ENCODE results near the gene CPT1A. TPM values are rescaled to one million over a fixed set of nuclear protein-coding genes. Genes with fewer than 3 reads are reported as not detected.
A peak's percentile ranks its signal among the peaks of the same experiment; 100 is the strongest.
"Not testable (repeated sequence)": the region's sequence is repeated elsewhere in the genome, so short reads cannot be mapped to it uniquely, and the experiment has no call there.

The CPT1A gene
- total RNA-seq, 2 experiments from 2014 or later, result 28.8 to 32.9 TPM

GRCh38 chr11:68867066-68867465 lies 25.4 kb upstream of the CPT1A start:
- peaks cover 12% of the 10 kb centered on the region for H3K4me1 Mint-ChIP-seq (ENCODE audit: low read depth)
- intact Hi-C loops (cut with micrococcal nuclease), result no loop called here
- H3K4me3 Mint-ChIP-seq, result no peak overlapping the region
- no peak overlapping the region for H3K27ac Mint-ChIP-seq
- peaks cover 17% of the 10 kb centered on the region for H3K27me3 Mint-ChIP-seq
- no peak for DNase-seq
- peaks cover 7% of the 10 kb centered on the region for H3K9me3 Mint-ChIP-seq
- ChIA-PET POLR2A (no interaction called here), CTCF (no interaction called here)
- peaks cover 2% of the 10 kb centered on the region for H3K36me3 Mint-ChIP-seq

DNA sequence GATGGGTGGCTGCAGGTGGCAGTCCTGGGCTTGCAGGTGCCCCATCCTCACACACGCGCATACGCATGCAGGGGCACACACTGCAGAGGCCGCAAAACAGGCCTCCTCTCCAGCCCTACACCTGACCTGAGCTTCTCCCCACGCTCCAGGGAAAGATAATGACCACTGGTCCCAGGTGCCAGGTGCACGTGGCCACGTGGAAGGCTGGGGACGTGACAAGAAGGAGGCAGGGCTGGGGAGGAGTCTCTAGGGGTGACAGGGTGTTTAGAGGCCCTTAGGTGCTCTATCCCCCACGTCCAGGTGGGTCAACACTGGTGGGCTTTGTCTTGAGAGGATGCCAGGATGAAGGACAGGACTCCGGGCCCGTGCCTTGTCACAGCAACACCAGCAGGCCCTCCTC lies 23.5 kb upstream of the CPT1A start:
- intact Hi-C loops (cut with micrococcal nuclease), result no loop called here
- Mint-ChIP-seq H3K4me3 (no peak overlapping the region), H3K4me1 (ENCODE audit: low read depth) (peaks cover 12% of the 10 kb centered on the region), H3K9me3 (peaks cover 7% of the 10 kb centered on the region), H3K27ac (no peak overlapping the region), H3K36me3 (peaks cover 2% of the 10 kb centered on the region), H3K27me3 (peaks cover 14% of the 10 kb centered on the region)
- CTCF ChIA-PET, result no interaction called here
- POLR2A ChIA-PET, result no interaction called here
- DNase-seq, result no peak

- Mint-ChIP-seq H3K9me3 (peaks cover 7% of the 10 kb centered on the region), H3K4me1 (ENCODE audit: low read depth) (peaks cover 2% of the 10 kb centered on the region), H3K27ac (no peak overlapping the region), H3K36me3 (peaks cover 2% of the 10 kb centered on the region), H3K4me3 (no peak overlapping the region), H3K27me3 (peaks cover 5% of the 10 kb centered on the region)
- intact Hi-C loops (cut with micrococcal nuclease), result no loop called here
- POLR2A ChIA-PET, result no interaction called here
- DNase-seq, result no peak
- CTCF ChIA-PET, result no interaction called here
Measured at GRCh38 chr11:68863553-68864265, 22.0 kb upstream of the CPT1A start.

DNA sequence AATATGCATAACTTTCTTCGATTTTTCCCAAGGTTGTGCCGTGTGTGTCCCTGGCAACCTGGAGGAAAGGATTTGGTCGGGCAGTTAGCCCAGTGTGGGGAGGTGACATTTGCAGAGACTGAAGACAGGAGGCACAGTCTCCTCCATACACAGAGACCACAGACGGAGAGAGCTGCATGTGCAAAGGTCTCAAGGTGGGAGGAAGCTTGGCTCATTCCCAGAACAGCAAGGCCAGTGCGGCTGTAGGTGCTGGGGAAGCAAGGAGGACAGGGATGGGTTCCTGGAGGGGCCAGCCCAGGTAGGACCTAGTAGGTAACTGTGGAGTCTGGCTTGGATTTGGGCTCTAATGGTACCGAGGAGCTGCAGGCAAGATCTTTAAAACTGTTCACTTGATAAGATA lies 20.7 kb upstream of the CPT1A start:
- Mint-ChIP-seq H3K36me3 (peaks cover 2% of the 10 kb centered on the region), H3K27me3 (no peaks in the 10 kb centered on the region), H3K9me3 (peaks cover 7% of the 10 kb centered on the region), H3K4me1 (ENCODE audit: low read depth) (no peaks in the 10 kb centered on the region), H3K4me3 (no peak overlapping the region), H3K27ac (no peak overlapping the region)
- ChIA-PET POLR2A (no interaction called here), CTCF (no interaction called here)
- no peak for DNase-seq
- intact Hi-C loops (cut with micrococcal nuclease), result no loop called here

GRCh38 chr11:68859123-68859522 lies 17.4 kb upstream of the CPT1A start:
- intact Hi-C loops (cut with micrococcal nuclease), result no loop called here
- peaks cover 2% of the 10 kb centered on the region for H3K4me1 Mint-ChIP-seq (ENCODE audit: low read depth)
- peaks cover 7% of the 10 kb centered on the region for H3K27me3 Mint-ChIP-seq
- POLR2A ChIA-PET, result no interaction called here
- DNase-seq, result no peak
- CTCF ChIA-PET, result no interaction called here
- no peak overlapping the region for H3K4me3 Mint-ChIP-seq
- H3K27ac Mint-ChIP-seq, result no peak overlapping the region
- H3K9me3 Mint-ChIP-seq, result peaks cover 7% of the 10 kb centered on the region
- H3K36me3 Mint-ChIP-seq, result peaks cover 2% of the 10 kb centered on the region

- Mint-ChIP-seq H3K27ac (no peak overlapping the region), H3K9me3 (no peaks in the 10 kb centered on the region), H3K36me3 (no peaks in the 10 kb centered on the region), H3K27me3 (peaks cover 18% of the 10 kb centered on the region), H3K4me3 (no peak overlapping the region), H3K4me1 (ENCODE audit: low read depth) (peaks cover 2% of the 10 kb centered on the region)
- DNase-seq, result no peak
- POLR2A ChIA-PET, result interaction anchor here (0.5 kb wide), 1 partner anchor 72 kb away, joined by 3 read pairs; no protein-coding TSS in a partner anchor
- CTCF ChIA-PET, result interaction anchor here (0.9 kb wide), 1 partner anchor 13 kb away, joined by 3 read pairs; no protein-coding TSS in a partner anchor
- intact Hi-C loops (cut with micrococcal nuclease), result no loop called here
Measured at GRCh38 chr11:68857037-68857586, 15.4 kb upstream of the CPT1A start.

DNA sequence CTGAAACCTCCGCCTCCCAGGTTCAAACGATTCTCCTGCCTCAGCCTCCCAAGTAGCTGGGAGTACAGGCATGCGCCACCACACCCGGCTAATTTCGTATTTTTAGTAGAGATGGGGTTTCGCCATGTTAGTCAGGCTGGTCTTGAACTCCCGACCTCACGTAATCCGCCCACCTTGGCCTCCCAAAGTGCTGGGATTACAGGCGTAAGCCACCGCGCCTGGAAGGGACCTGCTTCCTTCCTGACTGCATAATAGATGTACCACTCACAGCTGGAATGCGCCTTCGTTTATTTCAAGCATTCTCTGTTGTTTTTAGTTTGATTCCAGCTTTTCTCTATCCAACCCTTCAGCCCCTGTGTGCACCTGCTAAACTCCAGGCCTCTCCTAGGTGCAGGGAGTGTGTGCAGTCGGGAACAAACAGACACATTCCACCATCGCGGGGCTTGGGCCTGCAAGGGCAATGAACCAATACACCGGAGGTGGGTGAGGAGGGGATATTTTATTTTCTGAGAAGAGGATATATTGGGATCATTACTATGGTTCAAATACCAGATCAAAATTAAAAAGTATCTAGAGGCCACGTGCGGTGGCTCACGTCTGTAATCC lies 14.8 kb upstream of the CPT1A start:
- CTCF ChIA-PET, result interaction anchor here (0.9 kb wide), 1 partner anchor 12 kb away, joined by 3 read pairs; no protein-coding TSS in a partner anchor

GRCh38 chr11:68855205-68855981 lies 13.7 kb upstream of the CPT1A start:
- CTCF ChIA-PET, result interaction anchor here (1.4 to 1.6 kb wide), 2 partner anchors 11 to 58 kb away, joined by 3 to 8 read pairs; no protein-coding TSS in a partner anchor
- H3K27ac Mint-ChIP-seq, result no peak overlapping the region
- POLR2A ChIA-PET, result no interaction called here
- no peaks in the 10 kb centered on the region for H3K9me3 Mint-ChIP-seq
- H3K4me1 Mint-ChIP-seq (ENCODE audit: low read depth), result peaks cover 2% of the 10 kb centered on the region
- intact Hi-C loops (cut with micrococcal nuclease), result no loop called here
- peak overlapping the region; percentile 41 for H3K4me3 Mint-ChIP-seq
- DNase-seq, result peak; percentile 14
- H3K36me3 Mint-ChIP-seq, result no peaks in the 10 kb centered on the region
- H3K27me3 Mint-ChIP-seq, result peaks cover 18% of the 10 kb centered on the region

More for the DNA sequence above, 14.8 kb upstream of the CPT1A start:
- POLR2A ChIA-PET; H3K27ac Mint-ChIP-seq; intact Hi-C loops (cut with micrococcal nuclease); H3K4me3 Mint-ChIP-seq; DNase-seq; H3K9me3 Mint-ChIP-seq; H3K36me3 Mint-ChIP-seq; H3K4me1 Mint-ChIP-seq (ENCODE audit: low read depth): not testable (repeated sequence)
- peaks cover 18% of the 10 kb centered on the region for H3K27me3 Mint-ChIP-seq

DNA sequence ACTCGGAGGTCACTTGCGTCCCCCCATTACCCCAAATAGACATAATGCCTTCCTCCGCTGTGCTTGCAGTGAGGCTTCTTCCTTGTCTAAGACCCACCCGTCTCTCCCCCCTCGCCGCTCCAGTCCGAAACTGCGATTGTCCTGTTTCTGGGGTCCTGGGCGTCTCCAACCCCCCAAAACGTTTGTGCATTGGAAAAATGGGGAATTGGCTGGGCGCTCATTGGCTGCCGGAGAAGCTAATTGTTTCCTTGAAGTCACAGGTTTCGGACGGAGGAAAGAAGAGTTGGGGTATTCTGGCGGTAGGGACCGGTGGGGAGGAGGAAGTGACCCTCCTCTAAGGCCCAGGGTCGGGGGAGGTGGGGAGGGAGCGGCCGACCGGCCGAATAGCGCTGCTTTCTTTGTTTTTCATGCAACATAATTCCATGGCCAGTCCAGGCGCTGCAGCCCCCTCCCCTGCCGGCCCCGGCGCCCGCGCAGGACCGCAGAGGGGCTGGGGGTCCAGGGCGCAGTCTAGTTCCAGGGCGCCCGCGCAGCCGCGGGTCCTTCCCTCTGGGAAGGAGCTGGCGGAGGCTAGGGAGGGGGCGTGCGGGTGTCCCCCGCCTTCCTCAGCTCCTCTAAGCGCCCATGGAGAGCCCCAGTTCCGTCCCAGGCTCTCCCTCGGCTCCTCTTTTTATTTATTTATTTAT lies 12.7 kb upstream of the CPT1A start:
- Mint-ChIP-seq H3K36me3 (no peaks in the 10 kb centered on the region), H3K4me3 (no peak overlapping the region), H3K27ac (no peak overlapping the region), H3K27me3 (peaks cover 18% of the 10 kb centered on the region), H3K4me1 (ENCODE audit: low read depth) (peaks cover 2% of the 10 kb centered on the region), H3K9me3 (no peaks in the 10 kb centered on the region)
- intact Hi-C loops (cut with micrococcal nuclease), result no loop called here
- ChIA-PET CTCF (interaction anchor here (1.4 to 1.6 kb wide), 2 partner anchors 10 to 57 kb away, joined by 3 to 8 read pairs; no protein-coding TSS in a partner anchor), POLR2A (no interaction called here)
- no peak for DNase-seq

DNA sequence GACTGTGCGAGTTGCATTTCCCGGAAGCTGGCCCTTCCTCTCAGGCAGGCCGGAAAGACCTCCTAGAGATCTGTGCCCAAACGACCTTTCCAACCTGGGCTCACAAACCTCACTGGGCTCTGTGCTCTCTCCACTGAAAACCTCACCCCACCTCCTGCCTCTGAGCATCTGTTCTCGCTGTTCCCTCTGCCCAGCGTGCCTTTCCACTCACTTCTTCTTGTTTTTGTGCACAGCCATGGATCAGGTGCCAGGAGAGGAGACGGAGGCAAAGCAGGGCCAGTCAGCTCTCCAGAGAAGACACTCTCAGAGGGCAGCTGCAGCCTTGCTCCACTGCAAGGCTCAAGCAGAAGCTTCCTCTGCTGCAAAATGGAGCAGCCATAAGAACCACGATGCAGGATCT lies 10.9 kb upstream of the CPT1A start:
- intact Hi-C loops (cut with micrococcal nuclease), result no loop called here
- Mint-ChIP-seq H3K4me3 (no peak overlapping the region), H3K9me3 (no peaks in the 10 kb centered on the region), H3K36me3 (no peaks in the 10 kb centered on the region), H3K27me3 (peaks cover 19% of the 10 kb centered on the region), H3K4me1 (ENCODE audit: low read depth) (peaks cover 2% of the 10 kb centered on the region), H3K27ac (no peak overlapping the region)
- DNase-seq, result no peak
- ChIA-PET CTCF (interaction anchor here (1.2 to 1.5 kb wide), 2 partner anchors 9 to 268 kb away, joined by 4 to 6 read pairs; no protein-coding TSS in a partner anchor), POLR2A (no interaction called here)

DNA sequence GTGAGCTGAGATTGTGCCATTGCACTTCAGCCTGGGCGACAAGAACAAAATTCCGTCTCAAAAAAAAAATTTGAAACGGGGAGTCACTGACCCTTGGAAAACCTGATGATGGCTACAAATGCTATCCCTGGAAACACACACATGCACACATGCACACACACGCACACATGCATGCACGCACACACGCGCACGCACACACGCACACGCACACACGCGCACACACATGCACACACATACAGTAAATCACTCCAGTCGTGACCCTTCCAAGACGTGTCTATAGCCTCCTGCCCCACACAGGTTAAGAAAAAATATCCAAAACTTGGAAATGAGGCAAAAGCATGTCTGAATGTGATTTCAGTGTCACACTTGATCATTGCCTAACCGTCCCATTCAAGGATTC lies 6.7 kb upstream of the CPT1A start:
- DNase-seq, result no peak
- ChIA-PET POLR2A (no interaction called here), CTCF (no interaction called here)
- Mint-ChIP-seq H3K9me3 (no peaks in the 10 kb centered on the region), H3K27me3 (peaks cover 6% of the 10 kb centered on the region), H3K4me1 (ENCODE audit: low read depth) (peaks cover 8% of the 10 kb centered on the region), H3K36me3 (no peaks in the 10 kb centered on the region), H3K27ac (no peak overlapping the region), H3K4me3 (no peak overlapping the region)
- intact Hi-C loops (cut with micrococcal nuclease), result loop anchor here (10.0 kb wide), 2 partner anchors 234 to 1356 kb away; partner anchors contain the start of gene FADD

Data from activated CD4-positive, alpha-beta memory T cell treated with anti-CD3 and anti-CD28 coated beads for 36 hours (primary cell).